Measurements from ENCODE around the gene NTRK2.

GRCh38 chr9:84791643-84792042, 122.1 kb downstream of the NTRK2 start:
- TF ChIP-seq CTCF (IDR thresholded peaks at IDR 0.05) = no peak
- TF ChIP-seq POLR2AphosphoS5 (IDR thresholded peaks at IDR 0.05) = no peak
- no peak for TF ChIP-seq POLR2A (IDR thresholded peaks at IDR 0.05)

Measured in upper lobe of left lung (tissue), 4 donors.